D721Med (cell line): Measurements from ENCODE around the gene XPOT.

Experiments
- DNase-seq: peaks from one replicate; pipeline ENCODE4 v3.0.0; 2011; ENCODE audit warnings: low spot score; ENCODE audit not compliant: insufficient read length
- FAIRE-seq: peaks from 2 replicates; lab custom pipeline; 2011; peaks lifted over from hg19 to GRCh38; lab: Jason Lieb, UNC
- TF ChIP-seq, protein P1 (sequence below): IDR thresholded peaks from 2 replicates; pipeline ENCODE4 v1.5.1; 2012; ENCODE audit warnings: mild to moderate bottlenecking, control low read depth; ENCODE audit not compliant: insufficient read depth; ENCODE audit errors: missing control alignments

XPOT gene

DNA sequence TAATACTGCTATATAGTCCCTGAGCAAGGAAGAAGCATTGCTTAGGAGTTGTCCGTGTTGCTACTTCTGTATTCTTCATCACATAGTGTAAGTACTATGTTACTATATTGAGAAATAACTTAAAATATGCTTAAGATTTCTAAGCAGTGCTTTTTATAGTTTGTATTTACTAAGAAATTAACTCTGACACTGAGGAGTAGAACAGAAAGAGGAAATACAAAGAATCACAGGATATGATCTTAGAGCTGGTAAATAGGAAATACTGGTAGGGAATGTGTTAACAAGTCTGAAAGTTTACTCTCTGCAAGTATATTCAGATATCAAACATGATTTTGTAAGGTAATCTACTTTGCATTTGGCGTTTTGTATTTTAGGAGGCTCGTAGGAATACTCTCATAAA lies 15.5 kb downstream of the XPOT start:
- DNase-seq (no peak), FAIRE-seq (no peak)
- TF ChIP-seq, protein P1, sequence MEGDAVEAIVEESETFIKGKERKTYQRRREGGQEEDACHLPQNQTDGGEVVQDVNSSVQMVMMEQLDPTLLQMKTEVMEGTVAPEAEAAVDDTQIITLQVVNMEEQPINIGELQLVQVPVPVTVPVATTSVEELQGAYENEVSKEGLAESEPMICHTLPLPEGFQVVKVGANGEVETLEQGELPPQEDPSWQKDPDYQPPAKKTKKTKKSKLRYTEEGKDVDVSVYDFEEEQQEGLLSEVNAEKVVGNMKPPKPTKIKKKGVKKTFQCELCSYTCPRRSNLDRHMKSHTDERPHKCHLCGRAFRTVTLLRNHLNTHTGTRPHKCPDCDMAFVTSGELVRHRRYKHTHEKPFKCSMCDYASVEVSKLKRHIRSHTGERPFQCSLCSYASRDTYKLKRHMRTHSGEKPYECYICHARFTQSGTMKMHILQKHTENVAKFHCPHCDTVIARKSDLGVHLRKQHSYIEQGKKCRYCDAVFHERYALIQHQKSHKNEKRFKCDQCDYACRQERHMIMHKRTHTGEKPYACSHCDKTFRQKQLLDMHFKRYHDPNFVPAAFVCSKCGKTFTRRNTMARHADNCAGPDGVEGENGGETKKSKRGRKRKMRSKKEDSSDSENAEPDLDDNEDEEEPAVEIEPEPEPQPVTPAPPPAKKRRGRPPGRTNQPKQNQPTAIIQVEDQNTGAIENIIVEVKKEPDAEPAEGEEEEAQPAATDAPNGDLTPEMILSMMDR: no peak

DNA sequence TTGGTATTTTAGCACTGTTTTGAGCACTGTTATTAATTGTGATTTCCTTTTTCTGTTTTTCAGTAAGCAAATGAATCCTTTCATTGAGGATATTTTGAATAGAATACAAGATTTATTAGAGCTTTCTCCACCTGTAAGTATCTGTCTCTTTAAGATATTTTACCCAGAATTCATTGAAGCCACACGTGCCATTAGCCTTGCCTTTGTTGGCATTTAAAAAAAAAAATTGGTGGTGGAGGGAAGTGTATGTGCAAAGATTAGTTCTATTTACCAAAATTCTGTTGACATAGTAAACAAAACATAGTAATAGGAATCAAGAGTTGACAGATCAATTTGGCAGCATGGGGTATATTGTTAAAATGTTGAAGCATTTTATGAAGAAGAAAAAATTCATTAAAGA lies 23.8 kb downstream of the XPOT start:
- DNase-seq (no peak), FAIRE-seq (no peak)
- TF ChIP-seq, protein P1: no peak

DNA sequence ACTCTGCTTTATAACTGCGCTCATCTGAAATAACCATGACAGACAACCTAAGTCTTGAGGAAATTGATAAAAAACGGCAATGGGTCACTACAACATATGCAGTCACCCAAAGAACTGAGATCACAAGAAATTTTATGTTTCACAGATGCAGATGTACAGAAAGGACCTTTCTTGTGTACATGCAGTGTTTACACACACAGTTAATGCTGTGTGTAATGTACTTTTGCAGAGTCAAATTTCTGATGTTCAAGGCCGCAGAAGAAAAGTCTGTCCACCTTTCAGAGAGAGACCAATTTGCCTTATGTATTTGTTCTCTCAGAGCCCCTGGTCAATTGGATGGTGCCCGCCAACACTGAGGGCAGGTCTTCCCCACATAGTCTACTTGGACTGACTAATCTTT lies 24.8 kb downstream of the XPOT start:
- DNase-seq: no peak
- FAIRE-seq: no peak
- TF ChIP-seq, protein P1: no peak

DNA sequence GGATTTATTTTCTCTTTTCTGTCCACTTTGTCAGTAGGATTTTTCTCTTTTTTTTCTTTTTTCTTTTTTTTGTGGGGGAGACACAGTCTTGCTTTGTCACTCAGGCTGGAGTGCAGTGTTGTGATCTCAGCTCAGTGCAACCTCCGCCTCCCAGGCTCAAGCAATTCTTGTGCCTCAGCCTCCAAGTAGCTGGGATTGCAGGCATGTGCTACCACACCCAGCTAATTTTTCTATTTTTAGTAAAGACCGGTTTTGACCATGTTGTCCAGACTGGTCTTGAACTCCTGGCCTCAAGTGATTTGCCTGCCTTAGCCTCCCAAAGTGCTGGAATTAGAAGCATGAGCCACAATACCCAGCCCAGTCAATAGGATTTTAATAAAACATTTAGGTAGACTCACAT lies 26.7 kb downstream of the XPOT start:
- no peak for DNase-seq
- TF ChIP-seq, protein P1: no peak
- no peak for FAIRE-seq

DNA sequence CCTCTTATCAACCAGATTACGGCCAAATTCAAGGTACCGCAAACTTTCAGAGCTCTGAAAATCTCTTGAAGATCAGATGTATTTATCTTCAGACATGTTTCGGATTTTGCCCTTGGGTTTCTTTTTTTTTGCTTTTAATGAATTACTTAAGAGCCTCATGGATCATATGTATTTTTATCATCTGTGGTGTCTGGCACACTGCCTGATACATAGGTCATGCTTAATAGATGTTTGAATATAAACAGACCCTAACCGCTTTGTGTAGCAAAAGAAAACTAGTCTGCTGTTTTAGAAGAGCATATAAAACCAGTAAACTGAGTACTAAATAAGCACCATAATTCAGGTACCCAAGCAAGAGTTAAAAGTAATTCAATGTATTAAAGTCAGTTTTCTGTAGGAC lies 27.6 kb downstream of the XPOT start:
- TF ChIP-seq, protein P1: no peak
- FAIRE-seq: no peak
- no peak for DNase-seq

DNA sequence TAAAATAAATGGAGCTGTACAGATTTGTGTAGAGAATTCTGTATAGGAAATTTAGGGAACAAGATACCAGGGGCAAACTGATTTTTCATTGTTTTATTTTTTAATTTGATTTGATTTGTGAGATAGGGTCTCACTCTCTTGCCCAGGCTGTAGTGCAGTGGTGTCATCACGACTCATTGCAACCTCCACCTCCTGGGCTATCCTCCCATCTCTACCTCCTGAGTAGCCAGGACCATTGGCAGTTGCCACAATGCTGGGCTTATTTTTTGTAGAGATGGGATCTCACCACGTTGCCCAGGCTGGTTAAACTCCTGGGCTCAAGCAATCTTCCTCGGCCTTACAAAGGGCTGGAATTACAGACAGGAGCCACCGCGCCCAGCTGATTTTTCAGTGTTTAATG lies 29.7 kb downstream of the XPOT start:
- DNase-seq (no peak), FAIRE-seq (no peak)
- TF ChIP-seq, protein P1: no peak

DNA sequence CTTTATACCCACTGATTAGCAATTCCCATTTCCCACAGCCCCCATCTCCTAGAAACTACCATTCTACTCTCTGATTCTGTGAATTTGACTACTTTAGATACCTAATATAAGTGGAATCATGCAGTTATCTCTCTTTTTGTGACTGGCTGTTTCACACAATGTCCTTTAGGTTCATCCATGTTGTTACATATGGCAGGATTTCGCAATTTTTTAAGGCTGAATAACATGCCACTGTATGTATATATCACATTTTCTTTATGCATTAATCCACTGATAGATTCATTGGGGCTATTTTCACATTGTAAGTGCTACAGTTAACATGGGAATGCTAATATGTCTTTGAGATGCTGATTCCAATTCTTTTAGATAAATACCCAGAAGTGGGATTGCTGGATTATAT lies 35.9 kb downstream of the XPOT start:
- FAIRE-seq: no peak
- TF ChIP-seq, protein P1: no peak
- DNase-seq: no peak
